ENCODE data around the gene FCN3. TPM values are rescaled to one million over a fixed set of nuclear protein-coding genes. Genes with fewer than 3 reads are reported as not detected.
"Not testable (repeated sequence)": the region's sequence is repeated elsewhere in the genome, so short reads cannot be mapped to it uniquely, and the experiment has no call there.

Gene FCN3
- total RNA-seq, 1 donor from 2014 or later, result not detected

GRCh38 chr1:27394282-27394658 is 19.6 kb upstream of the FCN3 start:
- TF ChIP-seq CTCF (conservative IDR thresholded peaks at IDR 0.05; ENCODE audit: low read depth, low read length), result no peak
- no peak overlapping the region for H3K4me3 ChIP-seq (ENCODE audit: low read depth, low read length)
- DNase-seq (ENCODE audit: low read depth), result no peak

- no peak for TF ChIP-seq CTCF (conservative IDR thresholded peaks at IDR 0.05; ENCODE audit: low read depth, low read length)
- H3K4me3 ChIP-seq (ENCODE audit: low read depth, low read length), result no peak overlapping the region
Measured at GRCh38 chr1:27393641-27394281, 19.1 kb upstream of the FCN3 start.

GRCh38 chr1:27392778-27393635 is 18.4 kb upstream of the FCN3 start:
- peak overlapping the region; percentile 77 for H3K4me3 ChIP-seq (ENCODE audit: low read depth, low read length)
- TF ChIP-seq CTCF (conservative IDR thresholded peaks at IDR 0.05; ENCODE audit: low read depth, low read length), result peak; percentile 40
- no peak for DNase-seq (ENCODE audit: low read depth)

More at GRCh38 chr1:27393641-27394281, 19.1 kb upstream of the FCN3 start:
- no peak for DNase-seq (ENCODE audit: low read depth)

GRCh38 chr1:27392096-27392777 is 17.6 kb upstream of the FCN3 start, which contains the start of gene GPR3:
GPR3 (plus strand) TSS chr1:27392622; CDS start chr1:27393799, 1,177 bp downstream.
- peak; percentile 51 for TF ChIP-seq CTCF (conservative IDR thresholded peaks at IDR 0.05; ENCODE audit: low read depth, low read length)
- DNase-seq (ENCODE audit: low read depth), result no peak
- H3K4me3 ChIP-seq (ENCODE audit: low read depth, low read length), result peak within 1 kb of the TSS; percentile 77

GRCh38 chr1:27391511-27392095 is 17.0 kb upstream of the FCN3 start:
- DNase-seq (ENCODE audit: low read depth), result no peak
- H3K4me3 ChIP-seq (ENCODE audit: low read depth, low read length), result peak overlapping the region; percentile 77
- TF ChIP-seq CTCF (conservative IDR thresholded peaks at IDR 0.05; ENCODE audit: low read depth, low read length), result no peak

- peak; percentile 95 for TF ChIP-seq CTCF (conservative IDR thresholded peaks at IDR 0.05; ENCODE audit: low read depth, low read length)
- no peak for DNase-seq (ENCODE audit: low read depth)
- no peak overlapping the region for H3K4me3 ChIP-seq (ENCODE audit: low read depth, low read length)
Measured at GRCh38 chr1:27388337-27389005, 13.8 kb upstream of the FCN3 start.

- not testable (repeated sequence) for H3K4me3 ChIP-seq (ENCODE audit: low read depth, low read length); DNase-seq (ENCODE audit: low read depth)
Measured at GRCh38 chr1:27384797-27385196, 10.2 kb upstream of the FCN3 start.

Data from epithelial cell of proximal tubule (primary cell).